Ovary (tissue), 3 donors: ENCODE results near the gene CD8A.

ENCODE experiments used
- CTCF ChIP-seq, 3 donors: fragments of 450-650 bp in 2 of 3; fragments of 200-600 bp in 1 of 3; IDR thresholded peaks; one replicate each; pipeline versions ENCODE4 v1.5.1 to v1.8.0; 2016 to 2022; ENCODE audit warnings: antibody characterized with exemption in 3 of 3, mild to moderate bottlenecking in 1 of 3
- EP300 ChIP-seq: sonication (generic); formaldehyde crosslinking; IDR thresholded peaks from one replicate; pipeline ENCODE4 v1.6.1; 2017; ENCODE audit warnings: antibody characterized with exemption
- POLR2A ChIP-seq: fragments of 450-650 bp; IDR thresholded peaks from one replicate; pipeline ENCODE4 v1.6.1; 2017; ENCODE audit warnings: antibody characterized with exemption, mild to moderate bottlenecking, moderate library complexity
- donor health status: DM: no; HTN: no; CAD: no.

- TF ChIP-seq CTCF (IDR thresholded peaks at IDR 0.05) (no peak), EP300 (no peak), POLR2A (no peak)
These were observed 508 bp downstream of the CD8A start for GRCh38 chr2:86790134-86790675.
